GM19438 (cell line): ENCODE results near the gene KIAA1217.

ENCODE experiments used
- ATAC-seq: cut with Tn5 transposase; IDR thresholded peaks from one replicate; pipeline ENCODE4 v1.9.1; 2021; ENCODE audit warnings: low read depth; ENCODE audit not compliant: unreplicated experiment

KIAA1217 gene

DNA sequence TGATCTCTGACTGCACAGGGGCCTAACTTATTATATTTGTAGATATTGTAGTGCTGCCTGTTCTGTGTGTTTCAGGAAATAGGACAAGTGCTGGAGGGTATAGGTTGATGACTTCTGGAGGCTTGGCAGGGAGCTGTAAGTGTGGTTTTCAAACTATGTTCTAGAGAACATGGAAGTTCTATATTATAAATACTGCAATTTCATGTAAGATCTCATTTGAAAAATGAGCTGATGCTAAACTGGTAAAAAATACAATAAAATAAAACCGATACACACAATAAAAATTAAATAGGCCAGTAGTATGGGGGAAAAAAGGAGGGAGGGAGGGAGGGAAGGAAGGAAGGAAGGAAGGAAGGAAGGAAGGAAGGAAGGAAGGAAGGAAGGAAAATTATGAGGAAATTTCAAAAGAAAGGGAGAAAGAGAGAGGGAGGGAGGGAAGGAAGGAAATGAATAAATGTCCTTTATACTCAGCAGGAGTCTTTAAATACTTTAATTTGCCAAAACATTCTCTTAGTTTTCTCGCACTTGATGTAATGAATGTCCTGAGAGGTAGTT lies 181.3 kb downstream of the KIAA1217 start:
- no peak for ATAC-seq

DNA sequence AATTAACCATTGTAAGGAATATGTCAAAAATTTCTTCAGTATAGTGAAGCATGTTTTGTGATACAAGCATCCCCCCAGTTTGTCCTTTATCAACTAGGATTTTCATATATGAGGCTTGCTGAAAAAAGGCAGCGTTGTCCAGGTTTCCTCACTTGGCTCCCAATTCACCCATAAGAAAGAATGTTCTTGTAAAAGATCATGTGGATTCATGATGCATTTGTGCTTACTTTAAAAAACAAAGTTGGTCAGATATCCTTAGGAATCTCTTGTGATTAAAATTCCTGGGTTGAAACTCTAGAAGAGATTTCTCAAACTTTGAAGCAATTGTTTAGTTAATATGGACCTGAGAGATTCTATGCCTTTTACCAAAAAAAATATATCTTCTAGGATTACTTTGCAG lies 181.8 kb downstream of the KIAA1217 start:
- ATAC-seq: no peak

- ATAC-seq: no peak
These were observed 184.3 kb downstream of the KIAA1217 start for GRCh38 chr10:24393201-24393600.

DNA sequence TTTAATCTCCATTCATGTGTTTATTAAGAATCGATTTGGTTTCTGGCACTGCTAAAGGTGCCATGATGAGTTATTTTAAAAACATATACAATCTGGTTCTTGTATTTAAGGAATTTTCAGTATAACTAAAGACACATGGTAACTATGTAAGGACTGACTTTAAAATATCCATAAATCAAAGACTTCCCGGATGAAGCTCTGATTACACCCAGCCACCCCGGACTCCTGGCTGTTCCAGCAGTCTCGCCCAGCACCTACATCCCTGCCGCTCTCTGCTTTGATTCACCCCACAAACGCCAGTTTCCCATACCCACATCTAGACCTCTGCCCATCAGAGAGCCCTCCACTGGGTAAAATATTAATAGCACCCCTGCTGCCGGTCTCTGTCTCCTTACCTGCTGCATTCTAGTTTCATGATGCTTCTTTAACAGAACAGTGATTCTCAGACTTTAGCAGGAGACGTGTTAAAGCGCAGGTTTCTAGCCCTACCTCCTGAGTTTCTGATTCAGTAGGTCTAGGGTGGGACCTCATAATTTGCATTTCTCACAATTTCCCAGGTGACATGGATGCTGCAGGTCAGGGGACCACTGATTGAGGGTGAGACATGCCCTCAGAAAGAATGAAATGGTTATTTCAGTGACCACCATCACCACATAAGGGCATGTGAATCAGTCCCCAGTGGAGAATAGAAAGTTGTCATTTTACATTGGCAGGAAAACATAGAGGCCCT lies 185.7 kb downstream of the KIAA1217 start:
- no peak for ATAC-seq

DNA sequence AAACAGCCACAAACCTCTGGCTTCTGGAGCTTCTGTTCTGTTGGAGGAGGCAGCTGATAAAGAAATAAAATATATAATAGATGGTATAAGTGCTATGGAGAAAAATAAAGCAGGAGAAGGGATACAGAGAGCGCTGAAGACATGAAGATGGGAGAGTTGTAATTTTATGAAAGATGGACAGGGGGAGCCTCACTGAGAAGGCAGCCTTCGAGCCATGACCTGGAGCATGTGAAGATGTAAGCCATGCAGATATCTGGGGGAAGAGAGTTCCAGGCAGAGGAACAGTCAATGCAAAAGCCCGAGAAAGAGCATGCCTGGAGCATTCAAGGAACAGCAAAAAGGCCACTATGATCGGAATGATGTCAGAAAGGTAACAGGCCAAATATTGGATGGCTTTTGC lies 187.5 kb downstream of the KIAA1217 start:
- no peak for ATAC-seq

DNA sequence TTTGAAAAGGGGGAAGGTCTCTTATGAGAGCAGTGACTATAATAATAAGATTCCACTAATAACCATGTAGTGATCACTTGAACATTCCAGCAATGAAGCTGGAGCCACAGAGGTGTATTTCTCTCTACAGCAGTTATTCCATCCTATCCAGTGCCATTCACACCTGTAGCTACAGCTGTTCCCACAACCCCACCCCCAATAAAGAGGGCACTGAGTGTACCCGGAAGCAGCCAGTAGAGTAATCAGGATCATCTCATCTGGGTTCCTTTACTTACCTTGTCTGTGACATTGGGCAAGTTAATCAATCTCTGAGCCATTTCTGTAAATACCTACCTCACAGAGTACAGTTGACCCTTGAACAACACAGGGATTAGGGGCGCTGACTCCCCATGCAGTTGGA lies 188.7 kb downstream of the KIAA1217 start:
- no peak for ATAC-seq

GRCh38 chr10:24404567-24404966 lies 195.6 kb downstream of the KIAA1217 start:
- no peak for ATAC-seq

DNA sequence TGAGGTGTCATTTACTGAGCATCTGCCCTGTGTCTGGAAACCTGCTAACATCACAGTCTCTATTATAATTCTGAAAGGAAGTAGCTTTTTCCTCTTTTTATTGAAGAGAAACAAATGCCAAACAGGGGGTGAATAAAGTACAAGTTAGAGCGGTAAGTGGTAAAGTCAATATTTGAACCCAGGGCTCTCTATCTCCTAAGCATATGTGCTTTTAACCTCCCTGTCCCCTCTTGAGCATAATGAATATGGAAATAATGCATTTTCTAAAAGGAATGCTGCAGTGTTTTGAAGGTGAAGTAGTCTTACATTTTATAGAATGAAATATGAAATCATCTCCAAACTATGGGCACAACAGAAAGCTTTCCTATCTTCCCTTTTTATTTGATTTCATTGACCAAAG lies 196.7 kb downstream of the KIAA1217 start:
- ATAC-seq: no peak

DNA sequence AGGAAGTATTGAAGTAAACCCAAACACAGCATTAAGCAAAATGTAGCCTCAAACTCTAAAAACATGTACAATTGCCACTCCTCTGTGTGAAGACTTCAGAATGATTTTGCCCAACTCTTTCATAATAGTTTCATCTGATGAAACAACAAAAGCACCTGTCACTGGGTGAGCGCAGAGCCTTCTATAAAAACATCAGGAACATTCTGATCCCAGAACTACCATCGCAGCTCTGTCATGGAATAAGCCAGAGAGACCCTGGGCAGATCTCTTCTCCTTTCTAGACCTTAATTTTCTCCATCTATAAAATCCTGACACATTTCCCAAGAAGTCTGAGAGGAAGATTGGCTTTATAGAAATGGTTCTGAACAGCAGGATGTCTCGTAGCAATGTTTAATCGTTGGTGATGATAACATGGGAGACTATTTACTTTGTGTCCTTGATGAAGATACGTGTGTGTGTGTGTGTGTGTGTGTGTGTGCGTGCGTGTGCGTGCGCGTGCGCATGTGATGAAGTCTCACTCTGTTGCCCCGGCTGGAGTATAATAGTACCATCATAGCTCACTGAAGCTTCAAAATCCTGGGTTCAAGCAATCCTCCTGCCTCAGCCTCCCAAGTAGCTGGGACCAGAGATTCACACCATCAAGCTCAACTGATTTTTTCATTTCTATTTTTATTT lies 198.0 kb downstream of the KIAA1217 start:
- ATAC-seq: no peak

- ATAC-seq: no peak
These were observed 199.0 kb downstream of the KIAA1217 start for GRCh38 chr10:24407928-24408327.

- no peak for ATAC-seq
These were observed 199.4 kb downstream of the KIAA1217 start for GRCh38 chr10:24408365-24408764.

DNA sequence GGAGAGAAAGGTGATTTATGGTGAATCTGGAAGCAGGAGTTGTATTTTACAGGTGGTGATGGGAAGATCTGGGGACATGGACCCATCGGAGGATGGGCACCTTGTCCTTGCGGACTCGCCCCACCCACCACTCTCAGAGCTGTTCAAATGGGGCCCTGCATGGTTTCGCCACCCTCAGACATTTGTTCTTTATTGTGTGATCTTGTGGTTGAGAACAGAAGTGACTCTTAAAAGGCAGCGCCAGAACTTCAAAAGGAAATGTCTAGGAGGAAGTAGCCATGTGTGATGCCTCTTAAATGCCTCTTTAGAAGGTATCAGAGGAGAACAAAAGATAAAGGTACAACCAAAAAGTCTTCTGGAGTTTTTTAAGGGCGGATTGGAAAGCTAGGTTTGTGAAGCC lies 205.7 kb downstream of the KIAA1217 start:
- ATAC-seq: no peak

DNA sequence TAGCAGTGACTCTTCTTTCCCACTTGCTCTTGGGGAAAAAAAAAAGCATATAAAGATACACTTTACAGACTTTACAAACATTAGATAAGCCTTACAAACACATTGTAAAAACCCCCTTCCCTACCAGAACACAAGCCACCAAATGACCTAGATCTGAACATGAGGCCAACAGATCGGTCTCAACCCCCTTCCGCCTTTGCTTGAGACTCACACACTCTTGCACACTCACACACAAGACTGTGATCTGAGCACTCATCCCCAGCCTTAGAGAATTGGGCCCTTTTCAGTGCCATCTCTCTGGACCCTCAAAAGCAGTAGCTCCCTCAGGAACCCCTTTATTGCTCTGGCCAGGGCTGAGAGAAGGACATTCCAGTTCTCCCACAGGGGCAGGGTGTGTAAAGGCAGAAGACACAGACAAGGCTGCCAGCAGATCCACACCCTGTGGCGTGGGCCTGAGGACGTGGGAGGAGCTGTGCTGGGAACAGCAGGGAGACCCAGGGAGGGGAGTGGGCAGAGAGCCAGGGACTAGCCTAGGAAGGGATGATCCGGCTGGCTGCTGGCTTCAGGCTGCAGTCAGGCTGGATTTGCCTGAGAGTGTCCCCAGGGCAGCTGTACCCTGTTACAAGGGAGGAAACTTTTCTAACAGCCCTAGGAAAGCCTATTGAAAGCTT lies 206.7 kb downstream of the KIAA1217 start:
- ATAC-seq: no peak

- no peak for ATAC-seq
These were observed 207.3 kb downstream of the KIAA1217 start for GRCh38 chr10:24416248-24416647.

DNA sequence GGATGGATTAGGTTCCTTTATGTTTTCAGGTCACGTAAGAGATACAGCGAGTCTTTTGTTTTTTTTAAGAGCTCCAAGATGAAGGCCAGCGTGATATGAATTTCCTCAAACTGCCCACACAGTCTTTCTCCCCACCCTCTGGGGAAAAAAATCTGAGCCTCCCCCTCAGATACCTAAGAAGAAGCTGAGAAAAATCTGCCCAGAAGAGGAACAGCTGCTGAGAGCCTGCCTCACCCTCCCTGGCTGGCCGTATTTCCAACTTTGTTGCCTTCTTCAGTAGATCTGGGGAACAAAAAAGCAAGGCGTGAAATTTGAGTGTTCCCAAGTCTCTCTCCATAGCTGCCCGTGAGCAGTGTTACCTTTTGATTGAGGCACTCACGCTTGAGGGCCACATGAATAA lies 208.1 kb downstream of the KIAA1217 start:
- no peak for ATAC-seq

DNA sequence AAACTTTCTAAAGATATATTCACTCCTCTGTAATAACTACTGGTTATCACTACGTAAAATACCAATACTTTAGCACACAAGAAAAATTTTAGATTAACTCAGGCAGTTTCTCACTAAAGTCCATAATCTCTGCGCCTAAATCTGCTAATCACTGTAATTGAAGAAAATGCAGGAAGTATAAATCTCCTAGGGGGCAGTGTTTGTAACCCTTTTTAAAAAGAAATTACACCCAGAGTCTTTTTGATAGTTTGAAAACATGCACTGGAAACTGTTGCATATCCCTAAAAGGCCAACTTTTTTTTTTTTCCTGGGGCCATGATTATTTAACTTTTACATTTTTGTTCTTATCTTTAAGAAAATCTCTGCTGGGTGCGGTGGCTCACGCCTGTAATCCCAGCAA lies 209.6 kb downstream of the KIAA1217 start:
- no peak for ATAC-seq

DNA sequence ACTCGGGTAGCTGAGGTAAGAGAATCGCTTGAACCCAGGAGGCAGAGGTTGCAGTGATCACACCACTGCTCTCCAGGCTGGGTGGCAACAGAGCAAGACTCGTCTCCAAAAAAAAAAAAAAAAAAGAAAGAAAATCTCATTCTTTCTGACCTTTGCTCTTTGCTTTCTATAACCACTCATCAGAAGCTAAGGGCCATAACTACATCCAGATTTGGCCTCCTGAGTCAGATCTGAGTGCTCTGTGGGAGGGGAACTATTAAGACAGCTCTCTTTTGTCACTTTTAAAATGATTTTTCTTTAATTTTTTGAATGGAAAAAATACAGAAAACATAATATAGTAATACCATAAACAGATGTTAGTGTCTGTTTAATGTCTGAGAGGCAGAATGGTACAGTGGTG lies 210.1 kb downstream of the KIAA1217 start:
- ATAC-seq: no peak

DNA sequence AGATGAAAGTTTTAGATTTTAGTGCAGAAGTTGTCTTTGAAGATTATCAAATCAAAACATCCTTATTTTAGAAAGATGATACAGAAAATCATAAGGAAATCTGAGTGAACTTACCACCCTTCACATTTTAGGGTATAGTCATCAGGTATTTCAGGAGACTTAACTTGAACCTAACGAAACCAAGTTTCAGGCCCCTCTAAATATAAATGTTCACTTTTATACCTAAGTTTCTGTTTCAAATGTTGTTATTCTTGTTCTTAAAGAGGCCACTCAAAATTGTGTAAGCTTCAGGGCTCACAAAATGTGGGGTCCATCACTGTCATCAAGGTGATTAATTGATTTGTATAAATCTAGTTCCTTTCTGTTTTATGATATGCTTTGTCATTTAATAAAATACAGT lies 216.2 kb downstream of the KIAA1217 start:
- ATAC-seq: no peak

DNA sequence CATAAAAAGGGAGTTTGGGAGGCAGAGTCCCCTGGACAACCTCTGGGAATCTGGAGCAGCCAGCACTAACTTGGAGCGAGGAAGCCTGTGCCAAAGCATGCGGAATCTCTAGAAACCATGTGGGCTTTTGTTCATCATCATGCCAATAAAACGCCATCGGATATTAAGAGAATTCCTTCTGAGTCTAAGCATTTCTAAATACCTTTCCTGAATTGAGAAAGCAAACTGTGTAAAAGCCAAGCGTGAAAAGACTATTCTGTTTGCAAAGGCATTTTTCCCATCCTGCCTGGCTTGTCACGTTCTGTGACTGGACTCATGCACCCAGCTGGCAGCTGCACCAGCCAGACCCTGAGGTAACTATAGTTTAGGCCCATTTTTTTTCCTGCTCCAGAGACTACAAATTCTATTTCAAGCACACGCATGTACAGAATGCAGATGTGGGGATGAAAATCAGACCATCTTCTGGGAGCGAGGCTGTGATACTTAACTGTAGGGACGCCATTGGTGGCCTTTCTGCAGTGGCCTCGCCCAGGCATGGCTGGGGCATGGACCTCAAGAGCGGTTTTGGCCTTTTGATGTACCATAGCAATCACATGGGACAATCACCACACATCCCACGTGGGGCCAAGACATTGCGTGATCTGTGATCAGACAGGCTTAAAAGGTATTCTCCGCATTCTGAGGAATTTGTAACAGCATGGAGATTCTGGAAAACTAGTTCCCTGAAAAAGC lies 218.9 kb downstream of the KIAA1217 start:
- ATAC-seq: no peak

GRCh38 chr10:24428410-24428782 lies 219.5 kb downstream of the KIAA1217 start:
- ATAC-seq: no peak

- no peak for ATAC-seq
These were observed 221.7 kb downstream of the KIAA1217 start for GRCh38 chr10:24430591-24430990.
